CD4-positive, CD25-positive, alpha-beta regulatory T cell (primary cell): ENCODE measurements around the gene CALN1. TPM values are rescaled to one million over a fixed set of nuclear protein-coding genes. Genes with fewer than 3 reads are reported as not detected.

Source experiments
- ATAC-seq, 2 donors: fragments of 150-1000 bp; cut with Tn5 transposase; one replicate each; pipeline ENCODE4 v1.10.0; 2021; ENCODE audit warnings: low read depth in 2 of 2, moderate number of reproducible peaks in 2 of 2, moderate library complexity in 1 of 2
- DNase-seq, 3 donors: peaks; one replicate each; pipeline versions ENCODE4 v3.0.0 to v3.0.0-alpha.2; 2012 to 2022; ENCODE audit warnings: mixed read lengths in 1 of 3
- H3K27ac ChIP-seq: one replicate; pipeline ENCODE4 v1.7.0; 2013; ENCODE audit warnings: mild to moderate bottlenecking, low read length; ENCODE audit not compliant: insufficient read depth, poor library complexity, severe bottlenecking
- H3K27me3 ChIP-seq: one replicate; pipeline ENCODE4 v1.7.0; 2013; ENCODE audit warnings: low read length; ENCODE audit not compliant: control insufficient read depth, insufficient read depth
- H3K36me3 ChIP-seq: one replicate; pipeline ENCODE4 v1.7.0; 2013; ENCODE audit warnings: mild to moderate bottlenecking, low read length, moderate library complexity; ENCODE audit not compliant: control insufficient read depth, insufficient read depth
- H3K4me1 ChIP-seq: 2 replicates; pipeline ENCODE4 v1.7.0; 2013; ENCODE audit warnings: mild to moderate bottlenecking, low read length; ENCODE audit not compliant: insufficient read depth, control insufficient read depth, poor library complexity, severe bottlenecking
- H3K4me3 ChIP-seq: one replicate; pipeline ENCODE4 v1.7.0; 2013; ENCODE audit warnings: low read depth, mild to moderate bottlenecking, low read length, moderate library complexity
- H3K9me3 ChIP-seq, 2 experiments: 1 replicate in 1 of 2; 2 replicates in 1 of 2; pipeline ENCODE4 v1.7.0; 2013; ENCODE audit warnings: low read length in 2 of 2, mild to moderate bottlenecking in 1 of 2, moderate library complexity in 1 of 2; ENCODE audit not compliant: control insufficient read depth in 2 of 2
- H3K27ac Mint-ChIP-seq, 3 donors: one replicate each; pipeline ENCODE4 v1.8.0; 2020 to 2022; ENCODE audit warnings: mild to moderate bottlenecking in 3 of 3, mixed read lengths in 3 of 3, moderate library complexity in 2 of 3
- H3K27me3 Mint-ChIP-seq: one replicate; pipeline ENCODE4 v1.8.0; 2022; ENCODE audit warnings: mild to moderate bottlenecking, mixed read lengths
- H3K36me3 Mint-ChIP-seq: one replicate; pipeline ENCODE4 v1.8.0; 2020; ENCODE audit warnings: mixed read lengths
- H3K4me1 Mint-ChIP-seq, 4 donors: one replicate each; pipeline ENCODE4 v1.8.0; 2020 to 2022; ENCODE audit warnings: mixed read lengths in 4 of 4, mild to moderate bottlenecking in 1 of 4
- H3K4me3 Mint-ChIP-seq, 4 donors: one replicate each; pipeline ENCODE4 v1.8.0; 2020 to 2022; ENCODE audit warnings: mild to moderate bottlenecking in 4 of 4, mixed read lengths in 4 of 4, moderate library complexity in 3 of 4
- H3K9me3 Mint-ChIP-seq, 7 donors: one replicate each; pipeline ENCODE4 v1.8.0; 2020 to 2022; ENCODE audit warnings: mixed read lengths in 7 of 7, mild to moderate bottlenecking in 3 of 7, moderate library complexity in 2 of 7
- polyA plus RNA-seq, 4 donors: library from polyadenylated mRNA; unstranded; fragments of 300-500 nt; fragmentation: Illumina TruSeq; gene quantifications; one replicate each; pipeline ENCODE4 v1.2.3, GENCODE V29; 2021
- total RNA-seq: library from RNA; stranded (reverse); gene quantifications from one replicate; pipeline ENCODE4 v1.2.3, GENCODE V29; 2022

CALN1 gene
- total and polyA plus RNA-seq, 5 donors from 2014 or later = 0.52 TPM; not detected in 4

GRCh38 chr7:72182036-72182435, 230.1 kb downstream of the CALN1 start:
- Mint-ChIP-seq H3K4me1 (no peaks in the 10 kb centered on the region), H3K27me3 (no peaks in the 10 kb centered on the region), H3K9me3 (peaks cover 0 to 15% (median 7%) of the 10 kb centered on the region in 7 donors), H3K4me3 (no peak overlapping the region), H3K36me3 (no peaks in the 10 kb centered on the region), H3K27ac (no peak overlapping the region)
- no peak overlapping the region for H3K27ac ChIP-seq
- H3K9me3 ChIP-seq = no peaks in the 10 kb centered on the region
- H3K4me3 ChIP-seq = no peak overlapping the region
- no peaks in the 10 kb centered on the region for H3K27me3 ChIP-seq
- H3K36me3 ChIP-seq = no peaks in the 10 kb centered on the region
- ATAC-seq = no peak
- no peak for DNase-seq
- no peaks in the 10 kb centered on the region for H3K4me1 ChIP-seq

- no peaks in the 10 kb centered on the region for H3K36me3 ChIP-seq
- H3K27ac Mint-ChIP-seq = no peak overlapping the region
- no peaks in the 10 kb centered on the region for H3K27me3 Mint-ChIP-seq
- ATAC-seq (no peak), DNase-seq (no peak)
- H3K27me3 ChIP-seq = no peaks in the 10 kb centered on the region
- H3K4me3 Mint-ChIP-seq = no peak overlapping the region
- no peaks in the 10 kb centered on the region for H3K36me3 Mint-ChIP-seq
- peaks cover 0 to 27% (median 7%) of the 10 kb centered on the region in 7 donors for H3K9me3 Mint-ChIP-seq
- no peak overlapping the region for H3K27ac ChIP-seq
- H3K9me3 ChIP-seq = no peaks in the 10 kb centered on the region
- H3K4me3 ChIP-seq = no peak overlapping the region
- no peaks in the 10 kb centered on the region for H3K4me1 Mint-ChIP-seq
- H3K4me1 ChIP-seq = no peaks in the 10 kb centered on the region
Observed at GRCh38 chr7:72176875-72177274, 235.3 kb downstream of the CALN1 start.

GRCh38 chr7:72170475-72170874, 241.7 kb downstream of the CALN1 start:
- Histone ChIP-seq H3K27me3 (no peaks in the 10 kb centered on the region), H3K36me3 (no peaks in the 10 kb centered on the region), H3K4me3 (no peak overlapping the region), H3K4me1 (no peaks in the 10 kb centered on the region), H3K27ac (no peak overlapping the region), H3K9me3 (no peaks in the 10 kb centered on the region)
- no peak for DNase-seq
- no peak for ATAC-seq
- Mint-ChIP-seq H3K36me3 (no peaks in the 10 kb centered on the region), H3K4me1 (no peaks in the 10 kb centered on the region), H3K9me3 (peaks cover 0 to 12% (median 5%) of the 10 kb centered on the region in 7 donors), H3K4me3 (no peak overlapping the region), H3K27me3 (no peaks in the 10 kb centered on the region), H3K27ac (no peak overlapping the region)

- no peak for DNase-seq
- no peak overlapping the region for H3K4me3 Mint-ChIP-seq
- Histone ChIP-seq H3K4me1 (no peaks in the 10 kb centered on the region), H3K27ac (no peak overlapping the region), H3K27me3 (no peaks in the 10 kb centered on the region), H3K9me3 (peaks cover 3 to 25% of the 10 kb centered on the region in 2 experiments), H3K36me3 (no peaks in the 10 kb centered on the region), H3K4me3 (no peak overlapping the region)
- ATAC-seq = no peak
- H3K4me1 Mint-ChIP-seq = no peaks in the 10 kb centered on the region
- no peak overlapping the region for H3K27ac Mint-ChIP-seq
- no peaks in the 10 kb centered on the region for H3K27me3 Mint-ChIP-seq
- H3K9me3 Mint-ChIP-seq = peaks cover 2 to 18% (median 4%) of the 10 kb centered on the region in 7 donors
- H3K36me3 Mint-ChIP-seq = no peaks in the 10 kb centered on the region
Observed at GRCh38 chr7:72163271-72163670, 248.9 kb downstream of the CALN1 start.

GRCh38 chr7:72161534-72161933, 250.6 kb downstream of the CALN1 start:
- no peak for ATAC-seq
- Mint-ChIP-seq H3K9me3 (peaks cover 2 to 22% (median 4%) of the 10 kb centered on the region in 7 donors), H3K27ac (no peak overlapping the region)

GRCh38 chr7:72159911-72160310, 252.2 kb downstream of the CALN1 start:
- Histone ChIP-seq H3K4me3 (no peak overlapping the region), H3K27me3 (no peaks in the 10 kb centered on the region), H3K9me3 (peaks cover 3 to 23% of the 10 kb centered on the region in 2 experiments), H3K27ac (no peak overlapping the region), H3K4me1 (no peaks in the 10 kb centered on the region), H3K36me3 (no peaks in the 10 kb centered on the region)
- ATAC-seq = no peak
- Mint-ChIP-seq H3K9me3 (peaks cover 2 to 22% (median 4%) of the 10 kb centered on the region in 7 donors), H3K4me3 (no peak overlapping the region), H3K4me1 (no peaks in the 10 kb centered on the region), H3K36me3 (no peaks in the 10 kb centered on the region), H3K27me3 (no peaks in the 10 kb centered on the region), H3K27ac (no peak overlapping the region)
- no peak for DNase-seq

More at GRCh38 chr7:72161534-72161933, 250.6 kb downstream of the CALN1 start:
- Histone ChIP-seq H3K9me3 (peaks cover 3 to 25% of the 10 kb centered on the region in 2 experiments), H3K4me1 (no peaks in the 10 kb centered on the region), H3K27ac (no peak overlapping the region), H3K27me3 (no peaks in the 10 kb centered on the region), H3K4me3 (no peak overlapping the region), H3K36me3 (no peaks in the 10 kb centered on the region)
- no peaks in the 10 kb centered on the region for H3K27me3 Mint-ChIP-seq
- DNase-seq = no peak
- H3K4me1 Mint-ChIP-seq = no peaks in the 10 kb centered on the region
- no peak overlapping the region for H3K4me3 Mint-ChIP-seq
- no peaks in the 10 kb centered on the region for H3K36me3 Mint-ChIP-seq

- H3K9me3 ChIP-seq = peaks cover 3 to 9% of the 10 kb centered on the region in 2 experiments
- no peaks in the 10 kb centered on the region for H3K27me3 Mint-ChIP-seq
- no peaks in the 10 kb centered on the region for H3K36me3 ChIP-seq
- H3K4me1 Mint-ChIP-seq = no peaks in the 10 kb centered on the region
- peaks cover 0 to 8% (median 2%) of the 10 kb centered on the region in 7 donors for H3K9me3 Mint-ChIP-seq
- no peak overlapping the region for H3K4me3 ChIP-seq
- no peak overlapping the region for H3K27ac Mint-ChIP-seq
- no peak overlapping the region for H3K27ac ChIP-seq
- H3K4me3 Mint-ChIP-seq = no peak overlapping the region
- H3K27me3 ChIP-seq = no peaks in the 10 kb centered on the region
- no peaks in the 10 kb centered on the region for H3K4me1 ChIP-seq
- no peak for ATAC-seq
- H3K36me3 Mint-ChIP-seq = no peaks in the 10 kb centered on the region
- DNase-seq = no peak
Observed at GRCh38 chr7:72156671-72157070, 255.5 kb downstream of the CALN1 start.

GRCh38 chr7:72153132-72153512, 259.0 kb downstream of the CALN1 start:
- no peaks in the 10 kb centered on the region for H3K9me3 ChIP-seq
- no peaks in the 10 kb centered on the region for H3K4me1 ChIP-seq
- Mint-ChIP-seq H3K36me3 (no peaks in the 10 kb centered on the region), H3K9me3 (peaks cover 0 to 13% (median 2%) of the 10 kb centered on the region in 7 donors), H3K27me3 (no peaks in the 10 kb centered on the region), H3K27ac (no peak overlapping the region), H3K4me1 (no peaks in the 10 kb centered on the region), H3K4me3 (no peak overlapping the region)
- H3K4me3 ChIP-seq = no peak overlapping the region
- no peak overlapping the region for H3K27ac ChIP-seq
- ATAC-seq (no peak), DNase-seq (no peak)
- H3K36me3 ChIP-seq = no peaks in the 10 kb centered on the region
- H3K27me3 ChIP-seq = no peaks in the 10 kb centered on the region
